ENCODE results near the gene MINDY4. TPM values are rescaled to one million over a fixed set of nuclear protein-coding genes. Genes with fewer than 3 reads are reported as not detected.
A peak's percentile ranks its signal among the peaks of the same experiment; 100 is the strongest.

Gene MINDY4
- total RNA-seq, 6 experiments from 2014 or later, result 1.2 to 3.2 (median 2.3) TPM

DNA sequence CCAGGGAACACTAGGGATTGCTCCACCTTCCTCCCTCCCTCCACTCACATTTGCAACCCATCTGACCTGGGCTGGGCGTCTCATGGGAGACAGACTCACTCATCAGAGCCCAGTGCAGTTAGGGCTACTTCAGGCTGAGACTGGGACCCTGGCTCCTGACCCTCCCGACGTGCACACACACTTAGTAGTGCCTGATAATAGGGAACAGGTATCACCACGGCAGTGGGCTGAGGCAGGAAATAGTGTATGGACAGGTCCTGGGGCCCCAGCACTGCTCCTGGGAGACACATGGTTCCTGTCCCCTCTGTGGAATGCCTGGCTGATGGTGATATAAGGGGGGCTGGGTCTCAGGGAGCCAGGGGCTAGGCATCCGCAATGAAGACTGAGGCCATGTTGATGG lies 154.7 kb downstream of the MINDY4 start:
- no peaks in the 10 kb centered on the region for H3K36me3 ChIP-seq
- no peak overlapping the region for H3K4me3 ChIP-seq
- H3K9me3 ChIP-seq, result no peaks in the 10 kb centered on the region
- WGBS (ENCODE audit: insufficient coverage, low coverage, low lambda C conversion rate, missing lambda C conversion rate), result 86% methylated on average over 1 of the region's 5 CpGs
- TF ChIP-seq, protein P1, sequence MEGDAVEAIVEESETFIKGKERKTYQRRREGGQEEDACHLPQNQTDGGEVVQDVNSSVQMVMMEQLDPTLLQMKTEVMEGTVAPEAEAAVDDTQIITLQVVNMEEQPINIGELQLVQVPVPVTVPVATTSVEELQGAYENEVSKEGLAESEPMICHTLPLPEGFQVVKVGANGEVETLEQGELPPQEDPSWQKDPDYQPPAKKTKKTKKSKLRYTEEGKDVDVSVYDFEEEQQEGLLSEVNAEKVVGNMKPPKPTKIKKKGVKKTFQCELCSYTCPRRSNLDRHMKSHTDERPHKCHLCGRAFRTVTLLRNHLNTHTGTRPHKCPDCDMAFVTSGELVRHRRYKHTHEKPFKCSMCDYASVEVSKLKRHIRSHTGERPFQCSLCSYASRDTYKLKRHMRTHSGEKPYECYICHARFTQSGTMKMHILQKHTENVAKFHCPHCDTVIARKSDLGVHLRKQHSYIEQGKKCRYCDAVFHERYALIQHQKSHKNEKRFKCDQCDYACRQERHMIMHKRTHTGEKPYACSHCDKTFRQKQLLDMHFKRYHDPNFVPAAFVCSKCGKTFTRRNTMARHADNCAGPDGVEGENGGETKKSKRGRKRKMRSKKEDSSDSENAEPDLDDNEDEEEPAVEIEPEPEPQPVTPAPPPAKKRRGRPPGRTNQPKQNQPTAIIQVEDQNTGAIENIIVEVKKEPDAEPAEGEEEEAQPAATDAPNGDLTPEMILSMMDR (IDR thresholded peaks at IDR 0.05), result no peak
- TF ChIP-seq POLR2A (IDR thresholded peaks at IDR 0.05), result no peak
- H3K4me1 ChIP-seq, result no peaks in the 10 kb centered on the region
- H3K27me3 ChIP-seq, result no peaks in the 10 kb centered on the region
- DNase-seq (peak in 2 of 3 donors; percentile 38 to 44), ATAC-seq (no peak)
- intact Hi-C loops (cut with DNase I), result no loop called here
- H3K27ac ChIP-seq, result no peak overlapping the region

DNA sequence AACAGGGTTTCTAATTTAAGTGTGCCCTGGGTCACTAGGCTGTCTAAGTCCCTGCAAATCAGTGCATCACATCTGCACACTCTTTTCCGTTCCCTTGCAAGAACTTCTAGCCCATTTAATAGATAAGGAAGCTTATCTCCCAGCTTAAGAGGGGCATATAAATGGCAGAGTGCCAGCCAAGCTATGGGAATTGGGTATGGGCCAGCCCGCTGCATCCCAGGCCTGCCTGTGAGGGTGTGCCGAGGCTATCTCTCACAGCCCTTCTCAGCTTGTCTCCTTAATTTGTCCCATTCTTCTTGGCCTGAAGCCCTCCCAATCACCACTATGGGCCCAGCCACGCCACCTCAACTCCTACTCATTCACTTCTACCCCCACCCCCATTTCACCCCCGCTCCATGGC lies 155.1 kb downstream of the MINDY4 start:
- no peaks in the 10 kb centered on the region for H3K27me3 ChIP-seq
- peak in 2 of 3 donors; percentile 25 to 40 for DNase-seq
- WGBS (ENCODE audit: insufficient coverage, low coverage, low lambda C conversion rate, missing lambda C conversion rate), result 81% methylated on average over 3 of the region's 5 CpGs
- peak in 1 of 4 donors; percentile 12 for ATAC-seq
- no peak overlapping the region for H3K27ac ChIP-seq
- TF ChIP-seq, protein P1 (IDR thresholded peaks at IDR 0.05), result no peak
- intact Hi-C loops (cut with DNase I), result no loop called here
- H3K9me3 ChIP-seq, result no peaks in the 10 kb centered on the region
- no peak overlapping the region for H3K4me3 ChIP-seq
- no peaks in the 10 kb centered on the region for H3K4me1 ChIP-seq
- no peaks in the 10 kb centered on the region for H3K36me3 ChIP-seq

DNA sequence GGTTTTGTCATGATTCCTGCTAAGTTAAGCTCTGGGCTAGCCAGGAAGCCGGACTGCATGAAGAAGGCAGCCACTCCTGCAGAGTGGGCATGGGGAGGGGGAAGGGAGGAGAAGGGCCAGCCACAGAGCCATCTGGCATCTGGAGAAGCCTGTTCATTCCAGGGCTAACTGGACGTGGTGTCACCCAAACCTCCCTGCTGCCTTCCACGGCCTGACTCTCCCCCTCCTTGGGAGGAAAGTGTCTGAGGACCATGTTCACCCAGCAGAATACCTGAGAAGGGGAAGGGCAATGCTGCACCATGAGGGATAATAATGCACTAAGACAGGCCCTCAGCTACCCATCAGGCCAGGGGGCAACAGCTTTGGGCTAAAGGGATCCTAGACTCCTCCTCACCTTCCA lies 155.8 kb downstream of the MINDY4 start:
- H3K36me3 ChIP-seq, result no peaks in the 10 kb centered on the region
- TF ChIP-seq POLR2A (IDR thresholded peaks at IDR 0.05), result no peak
- no peak overlapping the region for H3K4me3 ChIP-seq
- no peaks in the 10 kb centered on the region for H3K9me3 ChIP-seq
- WGBS (ENCODE audit: insufficient coverage, low coverage, low lambda C conversion rate, missing lambda C conversion rate), result no CpG with 5 or more reads among the region's 3 CpGs
- H3K27me3 ChIP-seq, result no peaks in the 10 kb centered on the region
- H3K4me1 ChIP-seq, result no peaks in the 10 kb centered on the region
- peak in 2 of 3 donors; percentile 15 to 19 for DNase-seq
- ATAC-seq, result no peak
- intact Hi-C loops (cut with DNase I), result no loop called here
- no peak overlapping the region for H3K27ac ChIP-seq

DNA sequence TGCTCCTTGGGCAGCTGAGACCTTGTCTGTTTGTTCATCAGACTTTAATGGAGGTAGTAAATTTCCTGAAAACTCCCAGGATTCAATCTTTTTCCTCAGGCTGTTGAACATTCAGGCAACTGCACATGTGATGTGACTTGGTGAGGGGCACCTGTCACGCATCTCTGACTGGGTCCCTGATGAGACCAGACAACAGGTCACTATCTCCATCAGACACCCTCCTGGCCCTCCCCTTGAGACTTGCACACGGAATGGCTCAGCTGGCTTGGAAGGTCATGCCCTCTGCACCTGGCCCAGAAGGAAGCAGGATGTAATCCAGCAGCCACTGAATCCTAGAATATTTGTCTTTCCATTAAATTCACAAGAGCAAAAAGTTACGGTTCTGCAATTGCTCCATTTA lies 156.3 kb downstream of the MINDY4 start:
- DNase-seq, result peak in 1 of 3 donors; percentile 20
- no peak overlapping the region for H3K27ac ChIP-seq
- intact Hi-C loops (cut with DNase I), result no loop called here
- H3K4me1 ChIP-seq, result no peaks in the 10 kb centered on the region
- TF ChIP-seq, protein P1 (IDR thresholded peaks at IDR 0.05), result no peak
- TF ChIP-seq POLR2A (IDR thresholded peaks at IDR 0.05), result no peak
- 60% methylated on average over 2 of the region's 3 CpGs for WGBS (ENCODE audit: insufficient coverage, low coverage, low lambda C conversion rate, missing lambda C conversion rate)
- H3K4me3 ChIP-seq, result no peak overlapping the region
- H3K27me3 ChIP-seq, result no peaks in the 10 kb centered on the region
- no peaks in the 10 kb centered on the region for H3K9me3 ChIP-seq
- ATAC-seq, result no peak
- no peaks in the 10 kb centered on the region for H3K36me3 ChIP-seq

- Histone ChIP-seq H3K36me3 (no peaks in the 10 kb centered on the region), H3K9me3 (no peaks in the 10 kb centered on the region), H3K27ac (no peak overlapping the region), H3K4me1 (no peaks in the 10 kb centered on the region), H3K27me3 (no peaks in the 10 kb centered on the region), H3K4me3 (no peak overlapping the region)
- WGBS (ENCODE audit: insufficient coverage, low coverage, low lambda C conversion rate, missing lambda C conversion rate), result 73% methylated on average over 5 of the region's 13 CpGs
- TF ChIP-seq, protein P1 (IDR thresholded peaks at IDR 0.05), result no peak
- no peak for TF ChIP-seq POLR2A (IDR thresholded peaks at IDR 0.05)
- DNase-seq (peak in 2 of 3 donors; percentile 28 to 37), ATAC-seq (no peak)
- intact Hi-C loops (cut with DNase I), result no loop called here
Measured at GRCh38 chr7:30928254-30928872, 157.1 kb downstream of the MINDY4 start.

Measured in right lobe of liver (tissue), 6 donors.